ENCODE data around the gene CCSAP. TPM values are rescaled to one million over a fixed set of nuclear protein-coding genes. Genes with fewer than 3 reads are reported as not detected.

Gene CCSAP
- total RNA-seq, 1 experiment from 2014 or later, result 9.5 TPM

- ATAC-seq, result no peak
- BruUV-seq (replicated peaks), result no TSS peak
- Histone ChIP-seq H3F3A (ENCODE audit: low read length, unreplicated experiment) (no peaks in the 10 kb centered on the region), H3K4me2 (ENCODE audit: low read length) (no peak overlapping the region), H3K27me3 (ENCODE audit: low read length) (peaks cover 24% of the 10 kb centered on the region), H3K9me3 (ENCODE audit: low read length) (peaks cover 8% of the 10 kb centered on the region), H4K20me1 (ENCODE audit: low read length) (no peaks in the 10 kb centered on the region), H3K79me2 (ENCODE audit: low read length) (no peaks in the 10 kb centered on the region), H2AFZ (ENCODE audit: low read length) (no peak overlapping the region), H3K9ac (ENCODE audit: low read length) (no peak overlapping the region), H3K27ac (ENCODE audit: low read length) (no peak overlapping the region), H3K4me3 (ENCODE audit: low read length) (no peak overlapping the region), H3K9me2 (replicated peaks; ENCODE audit: low read length) (no peaks in the 10 kb centered on the region), H3K36me3 (ENCODE audit: low read depth, low read length) (no peaks in the 10 kb centered on the region), H3K4me1 (ENCODE audit: insufficient read depth, low read length) (no peaks in the 10 kb centered on the region)
- ChIA-PET CTCF (no interaction called here), POLR2A (ENCODE audit: unreplicated experiment) (interaction anchor here (0.5 kb wide), 1 partner anchor 12 kb away, joined by 11 read pairs; no protein-coding TSS in a partner anchor)
- no peak for DNase-seq
- intact Hi-C loops (cut with micrococcal nuclease), result no loop called here
- no peak for TF ChIP-seq EZH2 (IDR thresholded peaks at IDR 0.05; ENCODE audit: low read length, unreplicated experiment)
- TF ChIP-seq EZH2phosphoT487 (IDR thresholded peaks at IDR 0.05; ENCODE audit: borderline replicate concordance, low read length), result no peak
- no peak for TF ChIP-seq CTCF (conservative IDR thresholded peaks at IDR 0.05; ENCODE audit: low read depth, low read length)
These were observed 6.9 kb upstream of the CCSAP start for GRCh38 chr1:229349463-229350385.

DNA sequence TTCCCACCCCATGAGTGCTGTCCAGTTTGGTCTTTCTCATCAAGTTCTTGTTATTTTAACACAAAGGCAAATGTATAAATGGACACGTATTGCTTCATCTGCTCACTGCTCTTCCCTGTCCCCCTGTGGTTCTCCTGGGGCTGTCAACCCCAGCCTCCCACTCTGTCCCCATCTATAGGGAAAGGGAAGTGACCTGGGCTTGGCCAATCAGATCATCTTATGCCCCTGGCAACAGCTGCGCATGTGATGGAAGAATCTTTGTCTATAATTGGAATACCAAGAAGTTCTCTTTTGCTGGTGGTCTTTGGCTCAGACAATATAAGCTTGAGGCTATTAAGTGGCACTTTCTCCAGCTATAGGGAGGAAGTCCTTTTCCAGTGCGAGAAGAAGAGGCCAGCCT is 4.7 kb upstream of the CCSAP start:
- Histone ChIP-seq H3K4me1 (ENCODE audit: insufficient read depth, low read length) (peaks cover 6% of the 10 kb centered on the region; the same call in 1 of the 2 replicates), H4K20me1 (ENCODE audit: low read length) (no peaks in the 10 kb centered on the region), H3K36me3 (ENCODE audit: low read depth, low read length) (no peaks in the 10 kb centered on the region), H3K9ac (ENCODE audit: low read length) (no peak overlapping the region), H3K9me2 (replicated peaks; ENCODE audit: low read length) (no peaks in the 10 kb centered on the region), H3F3A (ENCODE audit: low read length, unreplicated experiment) (no peaks in the 10 kb centered on the region), H3K9me3 (ENCODE audit: low read length) (no peaks in the 10 kb centered on the region), H3K4me3 (ENCODE audit: low read length) (no peak overlapping the region), H2AFZ (ENCODE audit: low read length) (no peak overlapping the region), H3K27me3 (ENCODE audit: low read length) (peaks cover 11% of the 10 kb centered on the region), H3K27ac (ENCODE audit: low read length) (no peak overlapping the region), H3K79me2 (ENCODE audit: low read length) (no peaks in the 10 kb centered on the region), H3K4me2 (ENCODE audit: low read length) (no peak overlapping the region)
- intact Hi-C loops (cut with micrococcal nuclease), result no loop called here
- TF ChIP-seq EZH2phosphoT487 (IDR thresholded peaks at IDR 0.05; ENCODE audit: borderline replicate concordance, low read length), result no peak
- no peak for TF ChIP-seq CTCF (conservative IDR thresholded peaks at IDR 0.05; ENCODE audit: low read depth, low read length)
- TF ChIP-seq EZH2 (IDR thresholded peaks at IDR 0.05; ENCODE audit: low read length, unreplicated experiment), result no peak
- ChIA-PET POLR2A (ENCODE audit: unreplicated experiment) (no interaction called here), CTCF (no interaction called here)
- BruUV-seq (replicated peaks), result no TSS peak
- ATAC-seq (no peak), DNase-seq (no peak)
